Activated CD4-positive, alpha-beta T cell treated with anti-CD3 and anti-CD28 coated beads for 36 hours (primary cell): ENCODE measurements around the gene UIMC1. TPM values are rescaled to one million over a fixed set of nuclear protein-coding genes. Genes with fewer than 3 reads are reported as not detected.

Source experiments
- ATAC-seq: fragments of 200-7000 bp; cut with Tn5 transposase; one replicate; pipeline ENCODE4 v1.10.0; 2021; ENCODE audit warnings: mild to moderate bottlenecking, moderate library complexity
- CTCF ChIA-PET: fragments of 350-600 bp; sonication (Branson Sonifier 250); formaldehyde crosslinking; loops from one replicate; lab custom pipeline; 2021; ENCODE audit warnings: antibody characterized with exemption; lab: Charles Lee
- POLR2A ChIA-PET: fragments of 350-600 bp; sonication (Branson Sonifier 250); formaldehyde crosslinking; loops from one replicate; lab custom pipeline; 2021; ENCODE audit warnings: antibody characterized with exemption, inconsistent platforms; lab: Charles Lee
- DNase-seq: peaks from one replicate; pipeline ENCODE4 v3.0.0-alpha.2; 2020
- H3K27ac Mint-ChIP-seq: one replicate; pipeline ENCODE4 v1.8.0; 2021; ENCODE audit warnings: mixed read lengths
- H3K27me3 Mint-ChIP-seq: one replicate; pipeline ENCODE4 v1.8.0; 2021; ENCODE audit warnings: mixed read lengths
- H3K36me3 Mint-ChIP-seq: one replicate; pipeline ENCODE4 v1.8.0; 2021; ENCODE audit warnings: low read depth, mixed read lengths
- H3K4me1 Mint-ChIP-seq: one replicate; pipeline ENCODE4 v1.8.0; 2021; ENCODE audit warnings: mixed read lengths
- H3K4me3 Mint-ChIP-seq: one replicate; pipeline ENCODE4 v1.8.0; 2021; ENCODE audit warnings: mild to moderate bottlenecking, moderate library complexity, mixed read lengths
- H3K9me3 Mint-ChIP-seq: one replicate; pipeline ENCODE4 v1.8.0; 2021; ENCODE audit warnings: low read depth, mixed read lengths
- intact Hi-C, 2 experiments: fragments of 100-400 bp; cut with DNase I in 1 of 2; cut with micrococcal nuclease in 1 of 2; formaldehyde crosslinking; loops; one replicate each; pipeline versions ENCODE4 v1.14.2 to v1.15.1; 2022 to 2024; cut with DNase I, micrococcal nuclease
- total RNA-seq, 2 experiments: library from RNA; stranded (reverse); gene quantifications; one replicate each; pipeline ENCODE4 v1.2.3, GENCODE V29; 2021

The UIMC1 gene
- total RNA-seq, 2 experiments from 2014 or later, result 50.4 to 53.4 TPM

DNA sequence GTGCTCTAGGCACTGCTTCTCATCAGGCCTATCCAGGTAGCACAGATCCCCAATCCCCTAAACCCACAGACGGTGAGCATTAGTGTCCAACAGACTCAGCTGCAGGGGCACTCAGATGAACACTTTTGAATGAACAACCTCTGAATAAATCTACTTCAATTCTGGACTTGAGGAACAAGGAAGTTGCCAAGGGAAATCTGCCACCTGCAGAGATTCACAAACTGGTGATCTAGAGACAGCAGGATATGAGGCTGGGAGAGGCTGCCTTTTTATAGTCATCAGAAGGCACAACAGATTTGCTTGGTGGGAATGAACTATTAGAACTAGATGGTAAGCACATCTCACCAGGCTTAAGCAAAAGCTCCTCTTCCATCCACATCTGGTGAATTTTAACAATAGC is 100.5 kb downstream of the UIMC1 start:
- H3K4me1 Mint-ChIP-seq, result peaks cover 23% of the 10 kb centered on the region
- intact Hi-C loops, result no loop called here
- H3K27ac Mint-ChIP-seq, result no peak overlapping the region
- ChIA-PET CTCF (no interaction called here), POLR2A (no interaction called here)
- DNase-seq (no peak), ATAC-seq (no peak)
- H3K4me3 Mint-ChIP-seq, result no peak overlapping the region
- no peaks in the 10 kb centered on the region for H3K9me3 Mint-ChIP-seq
- H3K36me3 Mint-ChIP-seq, result peaks cover 52% of the 10 kb centered on the region
- no peaks in the 10 kb centered on the region for H3K27me3 Mint-ChIP-seq

GRCh38 chr5:176904276-176904675 is 102.3 kb downstream of the UIMC1 start:
- Mint-ChIP-seq H3K36me3 (peaks cover 53% of the 10 kb centered on the region), H3K27me3 (no peaks in the 10 kb centered on the region), H3K27ac (no peak overlapping the region), H3K9me3 (no peaks in the 10 kb centered on the region), H3K4me3 (no peak overlapping the region), H3K4me1 (peaks cover 23% of the 10 kb centered on the region)
- ATAC-seq (no peak), DNase-seq (no peak)
- intact Hi-C loops, result loop anchor here in 1 of 2 experiments (5.0 kb wide), 1 partner anchor 252 kb away; no protein-coding TSS in a partner anchor
- CTCF ChIA-PET, result interaction anchor here (1.0 kb wide), 1 partner anchor 12 kb away, joined by 3 read pairs; no protein-coding TSS in a partner anchor
- POLR2A ChIA-PET, result no interaction called here

DNA sequence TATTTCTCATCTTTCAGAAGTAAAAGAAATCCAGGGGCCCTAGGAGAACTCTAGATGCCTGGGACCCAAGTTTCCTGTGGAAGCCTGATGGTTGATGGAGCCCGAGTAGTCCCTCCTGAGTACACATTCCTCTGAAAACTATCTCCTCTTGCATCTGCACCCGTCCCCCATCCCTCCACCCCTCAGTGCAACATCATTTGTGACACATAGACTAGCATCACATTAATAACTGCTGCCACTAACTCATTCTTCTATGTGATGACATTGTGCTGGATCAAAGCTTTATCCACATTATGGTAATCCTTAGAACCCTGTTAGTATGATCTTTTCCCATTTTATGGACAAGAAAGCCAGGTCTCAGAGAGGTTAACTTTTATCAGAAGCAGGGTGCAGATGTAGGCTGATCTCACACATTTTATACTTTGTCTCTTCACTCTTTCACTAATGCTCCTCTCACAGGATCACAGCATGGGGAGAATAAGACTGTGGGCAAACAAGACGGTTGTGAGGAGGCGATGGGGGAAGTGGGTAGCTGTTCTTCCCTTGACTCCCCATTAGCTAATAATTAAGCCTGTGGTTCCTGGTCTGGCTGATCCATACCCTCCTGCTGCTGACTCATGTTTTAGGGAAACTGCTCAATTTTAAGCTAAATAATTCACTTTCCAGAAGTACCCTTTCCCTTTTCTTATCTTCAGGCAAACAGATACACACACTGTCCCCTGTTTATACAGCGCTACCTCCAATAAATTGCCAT is 103.5 kb downstream of the UIMC1 start:
- ATAC-seq (no peak), DNase-seq (no peak)
- H3K9me3 Mint-ChIP-seq, result no peaks in the 10 kb centered on the region
- H3K27ac Mint-ChIP-seq, result peak overlapping the region; percentile 12
- no peaks in the 10 kb centered on the region for H3K27me3 Mint-ChIP-seq
- POLR2A ChIA-PET, result interaction anchor here (1.4 kb wide), 1 partner anchor 242 kb away, joined by 9 read pairs; no protein-coding TSS in a partner anchor
- peaks cover 27% of the 10 kb centered on the region for H3K4me1 Mint-ChIP-seq
- H3K4me3 Mint-ChIP-seq, result no peak overlapping the region
- CTCF ChIA-PET, result interaction anchor here (0.7 to 1.0 kb wide), 4 partner anchors 13 to 243 kb away, joined by 3 read pairs; no protein-coding TSS in a partner anchor
- intact Hi-C loops, result loop anchor here in 1 of 2 experiments (5.0 kb wide), 1 partner anchor 251 kb away; no protein-coding TSS in a partner anchor
- peaks cover 48% of the 10 kb centered on the region for H3K36me3 Mint-ChIP-seq

GRCh38 chr5:176902102-176902814 is 104.3 kb downstream of the UIMC1 start:
- H3K4me1 Mint-ChIP-seq, result peaks cover 27% of the 10 kb centered on the region
- intact Hi-C loops, result loop anchor here in 1 of 2 experiments (5.0 kb wide), 1 partner anchor 250 kb away; no protein-coding TSS in a partner anchor
- H3K36me3 Mint-ChIP-seq, result peaks cover 44% of the 10 kb centered on the region
- H3K4me3 Mint-ChIP-seq, result no peak overlapping the region
- ChIA-PET POLR2A (interaction anchor here (0.7 to 1.4 kb wide), 2 partner anchors 241 to 255 kb away, joined by 3 to 9 read pairs; partner anchors contain the start of gene TSPAN17), CTCF (interaction anchor here (0.6 to 1.7 kb wide), 6 partner anchors 8 to 242 kb away, joined by 3 to 7 read pairs (median 3); no protein-coding TSS in a partner anchor)
- no peaks in the 10 kb centered on the region for H3K9me3 Mint-ChIP-seq
- H3K27me3 Mint-ChIP-seq, result no peaks in the 10 kb centered on the region
- ATAC-seq, result no peak
- peak overlapping the region; percentile 83 for H3K27ac Mint-ChIP-seq
- DNase-seq, result no peak

- Mint-ChIP-seq H3K27ac (peak overlapping the region; percentile 83), H3K4me1 (peaks cover 30% of the 10 kb centered on the region), H3K36me3 (peaks cover 42% of the 10 kb centered on the region), H3K4me3 (peak overlapping the region; percentile 13), H3K27me3 (no peaks in the 10 kb centered on the region), H3K9me3 (no peaks in the 10 kb centered on the region)
- DNase-seq (peak; percentile 37), ATAC-seq (peak; percentile 94)
- CTCF ChIA-PET, result interaction anchor here (0.6 to 1.7 kb wide), 5 partner anchors 9 to 485 kb away, joined by 3 to 7 read pairs (median 3); no protein-coding TSS in a partner anchor
- intact Hi-C loops, result loop anchor here in 1 of 2 experiments (5.0 kb wide), 1 partner anchor 249 kb away; no protein-coding TSS in a partner anchor
- POLR2A ChIA-PET, result interaction anchor here (0.7 to 1.4 kb wide), 2 partner anchors 241 to 254 kb away, joined by 3 to 9 read pairs; partner anchors contain the start of gene TSPAN17
Measured at GRCh38 chr5:176901260-176902101, 105.1 kb downstream of the UIMC1 start.

- DNase-seq (no peak), ATAC-seq (no peak)
- intact Hi-C loops, result loop anchor here in 1 of 2 experiments (5.0 kb wide), 1 partner anchor 248 kb away; no protein-coding TSS in a partner anchor
- ChIA-PET CTCF (interaction anchor here (0.6 to 1.7 kb wide), 4 partner anchors 9 to 484 kb away, joined by 3 to 7 read pairs (median 3); no protein-coding TSS in a partner anchor), POLR2A (no interaction called here)
- Mint-ChIP-seq H3K9me3 (no peaks in the 10 kb centered on the region), H3K36me3 (peaks cover 38% of the 10 kb centered on the region), H3K27ac (no peak overlapping the region), H3K27me3 (no peaks in the 10 kb centered on the region), H3K4me1 (peaks cover 30% of the 10 kb centered on the region), H3K4me3 (no peak overlapping the region)
Measured at GRCh38 chr5:176900780-176901204, 105.8 kb downstream of the UIMC1 start.

DNA sequence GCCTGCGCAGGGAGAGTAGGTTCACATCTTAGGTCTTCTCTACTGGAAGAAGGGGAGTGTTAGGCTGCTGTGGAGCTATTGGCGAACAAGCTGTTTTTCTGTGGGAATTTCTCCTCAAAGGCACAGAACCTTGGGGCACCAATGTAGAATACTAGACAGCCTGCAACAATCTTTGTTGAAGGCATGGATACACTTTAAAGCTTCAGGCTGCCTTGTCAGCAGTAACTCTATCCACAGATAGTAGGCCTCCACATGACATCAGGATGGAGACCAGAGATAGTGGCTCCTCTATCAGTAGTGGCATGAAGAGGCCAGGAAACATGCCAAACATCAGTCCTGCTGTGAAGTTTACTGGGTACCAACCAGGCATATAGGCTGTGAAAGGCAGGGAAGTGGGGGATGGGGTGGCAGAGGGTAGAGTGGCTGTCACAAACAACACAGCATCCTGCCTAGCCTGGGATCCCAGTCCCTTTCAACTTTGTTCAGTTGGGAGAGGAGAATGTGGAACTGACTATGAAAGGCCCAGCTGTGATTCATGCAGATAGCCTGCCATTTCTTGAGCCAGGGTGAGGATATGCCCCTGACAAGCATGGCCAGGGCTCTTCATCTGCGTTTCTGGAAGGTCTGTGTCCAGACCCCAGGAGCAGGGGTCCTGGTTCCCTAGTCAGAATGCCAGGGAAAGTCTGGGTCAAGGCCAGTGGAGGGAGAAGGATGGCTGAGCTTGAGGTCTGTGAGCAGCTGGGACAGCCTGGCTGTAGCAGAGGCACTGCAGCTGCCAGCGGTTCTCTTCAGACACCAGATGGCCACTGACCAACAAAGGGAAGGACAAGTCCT is 106.4 kb downstream of the UIMC1 start:
- Mint-ChIP-seq H3K9me3 (no peaks in the 10 kb centered on the region), H3K27me3 (no peaks in the 10 kb centered on the region), H3K36me3 (peaks cover 32% of the 10 kb centered on the region), H3K4me3 (no peak overlapping the region), H3K27ac (no peak overlapping the region), H3K4me1 (peaks cover 30% of the 10 kb centered on the region)
- no peak for ATAC-seq
- DNase-seq, result no peak
- ChIA-PET POLR2A (no interaction called here), CTCF (interaction anchor here (0.8 to 2.9 kb wide), 5 partner anchors 9 to 239 kb away, joined by 3 to 11 read pairs (median 6); no protein-coding TSS in a partner anchor)
- intact Hi-C loops, result loop anchor here in 1 of 2 experiments (5.0 kb wide), 1 partner anchor 248 kb away; no protein-coding TSS in a partner anchor

DNA sequence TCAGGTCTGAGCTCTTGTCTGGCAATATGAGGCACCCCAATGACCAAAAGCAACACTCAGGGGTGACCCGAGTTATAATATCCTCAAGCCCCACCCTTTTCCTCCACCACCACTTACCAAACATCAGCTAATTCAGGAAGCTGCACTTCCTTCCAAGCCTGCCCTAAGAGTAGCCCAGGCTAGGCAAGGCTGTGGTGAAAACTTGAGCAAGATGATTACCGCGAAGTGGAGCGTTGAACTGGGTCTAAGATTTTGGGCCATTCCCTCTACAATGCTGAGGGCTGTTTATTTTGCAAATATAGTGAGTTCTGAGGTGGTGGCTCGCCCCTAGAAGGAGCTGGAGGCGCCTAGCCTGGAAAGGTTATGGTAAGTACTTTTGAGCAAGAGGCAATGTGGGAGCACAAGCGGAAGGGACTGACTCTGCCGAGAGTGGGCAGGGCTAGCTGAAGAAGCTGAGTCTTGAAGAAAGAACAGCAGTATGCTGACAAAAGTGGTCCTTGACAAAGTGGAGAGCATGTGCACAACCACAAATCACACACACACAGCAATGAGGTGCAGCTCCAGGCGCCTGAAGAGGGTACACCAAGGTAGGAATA is 107.2 kb downstream of the UIMC1 start, which contains the start of gene HK3:
Gene HK3 (minus strand): TSS at position 51 of the 596 bp plus-strand sequence. CDS start 3,187 bp downstream, outside the sequence.
- Mint-ChIP-seq H3K27ac (no peak within 1 kb of the TSS), H3K27me3 (no peaks in the 10 kb centered on the region), H3K36me3 (peaks cover 27% of the 10 kb centered on the region), H3K4me3 (no peak within 1 kb of the TSS), H3K4me1 (peaks cover 30% of the 10 kb centered on the region), H3K9me3 (no peaks in the 10 kb centered on the region)
- ATAC-seq (no peak), DNase-seq (no peak)
- POLR2A ChIA-PET, result no interaction called here
- CTCF ChIA-PET, result interaction anchor here (0.6 to 2.9 kb wide), 4 partner anchors 10 to 239 kb away, joined by 3 to 11 read pairs (median 4); no protein-coding TSS in a partner anchor
- intact Hi-C loops, result no loop called here

- intact Hi-C loops, result no loop called here
Measured at GRCh38 chr5:176897263-176897662, 109.3 kb downstream of the UIMC1 start.

More at GRCh38 chr5:176897263-176897662, 109.3 kb downstream of the UIMC1 start:
- no peak overlapping the region for H3K27ac Mint-ChIP-seq
- H3K4me3 Mint-ChIP-seq, result no peak overlapping the region
- no peaks in the 10 kb centered on the region for H3K9me3 Mint-ChIP-seq
- ChIA-PET POLR2A (no interaction called here), CTCF (interaction anchor here (2.9 kb wide), 1 partner anchor 12 kb away, joined by 11 read pairs; no protein-coding TSS in a partner anchor)
- H3K36me3 Mint-ChIP-seq, result peaks cover 17% of the 10 kb centered on the region
- no peaks in the 10 kb centered on the region for H3K27me3 Mint-ChIP-seq
- ATAC-seq (no peak), DNase-seq (no peak)
- H3K4me1 Mint-ChIP-seq, result peaks cover 28% of the 10 kb centered on the region
